ENCODE measurements around the gene TENM4. TPM values are rescaled to one million over a fixed set of nuclear protein-coding genes. Genes with fewer than 3 reads are reported as not detected.

TENM4 gene
- total RNA-seq, 1 donor from 2014 or later, result 0.21 TPM

DNA sequence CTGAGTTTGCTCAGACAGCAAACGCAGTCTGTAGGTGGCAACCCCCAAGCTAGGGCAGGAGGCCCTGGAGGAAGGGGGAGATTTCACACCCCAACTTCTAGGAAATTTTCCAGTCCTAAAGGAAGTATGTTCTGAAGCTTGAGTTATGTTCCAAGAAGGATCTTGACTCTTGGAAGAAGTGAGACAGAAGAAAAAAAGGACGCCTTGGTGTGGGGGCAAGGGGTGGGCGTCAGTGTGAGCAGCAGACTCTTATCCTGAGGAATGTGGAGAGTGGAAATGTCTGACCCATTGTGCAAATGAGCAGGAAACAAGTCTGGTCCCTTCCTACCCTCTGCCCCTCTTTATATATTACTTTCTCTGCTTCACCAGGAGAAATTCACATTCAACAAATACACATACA, 497.7 kb downstream of the TENM4 start:
- DNase-seq (ENCODE audit: low read depth), result no peak

DNA sequence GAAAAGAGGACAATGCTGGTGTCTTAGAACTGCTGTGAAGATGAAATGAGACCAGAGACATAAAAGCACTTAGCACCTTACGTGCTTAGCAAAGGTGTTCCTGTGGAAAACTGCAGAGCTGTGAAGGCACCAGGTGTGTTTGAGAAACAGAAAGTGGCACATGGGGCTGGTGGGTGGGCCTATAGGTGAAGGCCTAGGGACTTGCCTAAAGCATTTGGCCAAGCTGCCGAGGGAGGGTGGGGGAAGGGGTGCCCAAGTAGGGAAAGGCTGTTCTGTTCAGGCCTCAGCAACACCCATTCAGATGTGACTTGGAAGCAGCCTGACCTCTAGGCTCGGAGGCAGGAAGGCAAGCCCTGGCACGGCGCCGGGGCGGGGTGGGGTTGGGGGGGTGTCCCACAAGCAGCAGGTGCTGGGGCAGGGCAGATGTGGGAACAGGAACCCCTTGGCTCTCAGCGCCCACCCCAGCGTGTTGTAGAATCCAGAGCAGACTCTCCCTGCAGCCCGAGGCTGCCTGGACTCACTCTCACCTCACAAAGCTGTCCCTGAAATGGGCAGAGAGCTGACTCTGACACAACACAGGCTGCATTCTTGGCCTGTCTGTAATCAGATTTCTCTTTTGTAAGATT, 499.5 kb downstream of the TENM4 start:
- no peak for DNase-seq (ENCODE audit: low read depth)

DNA sequence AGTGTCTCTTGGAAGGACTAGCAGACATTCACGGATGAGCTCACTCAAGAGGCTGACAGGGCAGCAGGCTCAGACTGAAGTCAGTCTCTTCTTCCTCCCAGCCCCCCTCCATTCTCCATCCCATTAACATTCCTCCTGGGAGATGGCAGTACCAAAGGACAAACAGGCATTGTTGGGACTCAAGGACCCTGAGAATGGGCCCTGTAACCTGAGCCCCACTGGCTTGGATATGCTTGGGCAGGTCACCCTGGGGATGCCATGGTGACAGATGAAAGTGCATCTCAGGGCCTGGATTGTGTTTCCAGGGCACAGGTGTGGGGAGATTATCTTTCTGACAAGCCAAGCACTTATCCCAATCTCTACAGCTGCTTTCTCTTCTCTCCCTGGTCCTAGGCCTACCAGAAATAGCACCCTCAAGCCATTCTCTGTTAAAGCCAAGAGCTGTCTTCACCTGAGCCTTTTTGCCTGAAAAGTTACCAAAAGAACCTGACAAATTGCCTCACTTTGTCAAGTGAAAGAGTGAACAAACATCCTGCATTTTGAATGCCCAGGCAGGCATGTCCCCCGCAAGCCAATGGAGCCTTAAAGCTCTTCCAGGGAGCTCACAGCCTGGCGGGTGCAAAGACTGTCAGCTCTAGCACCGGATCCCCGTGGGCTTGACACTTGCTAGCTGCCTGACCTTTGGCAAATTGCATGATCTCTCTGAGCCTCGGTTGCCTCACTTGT, 500.2 kb downstream of the TENM4 start:
- DNase-seq (ENCODE audit: low read depth), result no peak

DNA sequence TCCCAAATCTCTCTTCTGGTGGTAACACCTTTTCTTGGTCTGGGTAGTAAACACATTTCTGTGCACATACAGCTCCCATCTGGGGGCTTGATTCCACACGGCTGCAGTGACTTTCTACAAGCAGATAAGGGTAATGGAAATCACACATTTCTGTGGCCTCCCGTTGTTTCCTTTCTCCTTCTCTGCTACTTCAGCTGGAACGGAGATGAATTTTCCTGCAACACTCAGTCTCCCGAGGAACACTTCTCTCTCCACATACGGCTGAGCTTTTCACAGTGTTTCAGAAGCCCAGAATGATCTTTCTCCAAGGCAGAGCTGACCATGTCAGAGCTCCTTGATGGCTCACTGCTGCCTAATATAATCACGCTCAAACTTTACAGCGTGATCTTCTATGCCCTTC, 501.9 kb downstream of the TENM4 start:
- no peak for DNase-seq (ENCODE audit: low read depth)

DNA sequence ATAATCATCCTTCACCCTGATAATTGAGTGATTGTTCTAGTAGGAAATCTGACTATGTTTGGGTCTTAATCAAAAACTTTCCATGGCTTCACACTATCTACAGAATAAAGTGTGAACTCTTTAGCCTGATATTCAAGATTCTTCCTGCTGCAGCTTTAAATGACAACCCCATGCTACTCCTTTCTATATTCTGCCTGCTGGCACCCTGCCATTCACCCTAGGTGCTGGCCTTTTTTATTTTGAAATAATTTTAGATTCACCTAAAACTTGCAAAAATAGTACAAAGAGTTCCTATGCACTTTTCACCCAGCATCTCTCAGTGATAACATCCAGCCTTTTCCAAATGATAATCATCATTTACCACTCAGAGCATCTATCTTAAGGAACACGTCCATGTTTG, 502.8 kb downstream of the TENM4 start:
- DNase-seq (ENCODE audit: low read depth), result no peak

DNA sequence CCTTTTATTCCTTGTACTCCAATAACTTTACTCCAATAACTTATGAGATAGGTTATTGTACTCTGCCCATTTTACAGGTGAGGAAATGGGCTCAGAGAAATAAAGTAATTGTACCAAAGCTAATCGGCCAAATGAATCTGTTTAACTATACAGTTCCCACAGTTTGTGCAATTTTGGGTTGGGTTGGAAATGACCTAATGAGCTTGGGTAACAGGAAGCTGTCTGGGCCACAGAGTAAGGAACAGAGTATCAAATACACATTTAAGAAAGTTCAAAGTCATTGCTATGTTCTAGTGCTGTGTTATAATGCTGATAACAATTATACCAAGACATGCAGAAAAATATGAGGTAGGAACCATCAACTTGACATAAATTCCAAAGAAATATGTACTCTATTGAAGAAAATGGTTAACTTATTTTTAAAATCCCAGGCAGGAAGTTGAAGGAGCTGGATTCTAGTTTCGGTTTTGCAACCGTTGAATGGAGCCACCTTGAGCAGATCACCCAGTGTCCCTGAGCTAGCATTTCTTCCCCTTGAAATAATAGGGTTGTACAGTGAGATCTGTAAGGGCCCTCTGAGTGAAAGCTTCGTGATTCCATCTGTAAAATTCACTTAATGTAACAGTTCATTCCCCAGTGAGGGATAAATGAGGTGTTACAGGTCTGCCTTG, 505.3 kb downstream of the TENM4 start:
- DNase-seq (ENCODE audit: low read depth), result no peak

DNA sequence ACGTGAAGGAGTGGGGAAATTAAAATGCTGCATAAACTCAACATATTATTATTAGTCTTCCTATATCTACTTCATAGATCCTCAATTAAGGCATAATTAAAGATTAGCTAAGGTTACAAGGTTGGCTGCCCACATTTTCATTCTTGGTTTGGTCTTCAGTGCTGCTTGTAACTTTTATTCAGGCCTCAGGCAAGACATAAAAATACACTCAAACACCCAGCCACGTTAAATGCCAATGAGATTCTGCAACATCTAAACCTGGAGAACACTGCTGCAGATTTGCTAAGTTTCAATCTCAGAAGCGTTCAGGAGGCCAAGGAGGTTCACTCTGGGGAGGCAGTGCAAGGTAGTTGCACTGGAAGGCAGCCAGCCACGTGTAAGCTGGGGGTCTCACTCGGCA, 507.5 kb downstream of the TENM4 start:
- no peak for DNase-seq (ENCODE audit: low read depth)

DNA sequence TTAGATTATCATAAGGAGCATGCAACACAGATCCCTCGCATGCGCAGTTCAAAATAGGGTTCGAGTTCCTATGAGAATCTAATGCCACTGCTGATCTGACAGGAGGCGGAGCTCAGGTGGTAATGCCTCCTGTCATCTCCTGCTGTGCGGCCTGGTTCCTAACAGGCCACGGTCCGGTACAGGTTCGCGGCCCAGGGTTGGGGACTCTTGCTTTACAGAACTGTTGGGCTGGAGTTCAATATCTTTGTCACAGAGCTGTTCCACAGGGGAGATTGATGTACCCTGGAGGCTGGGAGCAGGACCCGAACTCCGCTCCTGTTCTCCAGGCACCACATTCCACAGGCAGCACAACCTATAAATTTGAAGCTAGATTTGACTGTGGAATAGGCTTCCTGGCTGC, 508.1 kb downstream of the TENM4 start:
- no peak for DNase-seq (ENCODE audit: low read depth)

DNA sequence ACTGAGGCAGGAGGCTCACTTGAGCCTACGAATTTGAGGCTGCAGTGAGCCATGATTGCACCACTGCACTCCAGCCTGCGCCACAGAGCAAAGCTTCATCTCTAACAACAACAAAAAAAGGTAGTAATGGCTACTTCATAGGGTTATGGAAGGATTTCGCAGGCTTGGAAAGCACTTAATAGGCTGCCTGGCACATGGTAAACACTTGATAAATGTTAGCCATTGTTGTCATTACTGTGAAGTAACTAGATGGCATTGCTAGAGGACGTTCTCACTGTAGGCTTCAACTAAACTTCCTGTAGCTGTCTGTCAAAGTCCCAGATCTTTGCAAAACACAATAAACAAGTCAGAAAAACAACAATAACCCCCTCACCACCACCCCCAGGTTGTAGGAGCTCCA, 508.9 kb downstream of the TENM4 start:
- DNase-seq (ENCODE audit: low read depth), result no peak

DNA sequence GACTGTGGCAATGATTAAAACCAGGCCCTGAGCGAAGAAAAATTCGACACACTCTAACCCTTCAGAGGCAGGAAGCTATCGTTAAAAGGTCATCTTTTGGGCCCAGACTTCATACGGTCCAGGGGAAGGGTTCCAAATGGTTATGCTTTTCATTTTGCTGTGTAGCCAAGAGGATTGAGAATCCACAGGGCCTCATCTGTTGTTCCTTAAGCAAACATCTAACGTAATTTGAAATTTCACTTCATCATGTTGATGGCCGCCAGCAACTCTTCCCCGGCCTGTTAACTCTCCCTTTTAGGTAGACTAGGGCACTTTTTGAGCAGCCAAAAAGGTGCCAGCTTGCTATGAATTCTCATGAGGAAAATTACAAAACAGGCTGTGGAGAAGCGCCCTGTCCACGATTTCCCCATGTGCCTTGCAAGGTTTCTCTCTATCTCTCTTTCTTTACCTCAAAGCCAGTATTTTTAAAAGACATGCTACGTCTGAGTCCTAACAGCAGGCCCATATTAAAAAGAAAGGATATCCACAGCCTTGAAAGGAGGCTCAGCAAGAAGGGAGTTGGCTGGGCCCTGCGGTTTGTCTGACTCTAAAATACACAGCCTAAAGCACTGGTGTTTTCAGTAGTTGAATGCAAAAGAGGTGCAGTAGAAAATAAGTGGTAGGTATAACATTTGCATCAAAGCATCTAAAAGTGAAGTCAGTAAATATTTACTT, 509.9 kb downstream of the TENM4 start:
- DNase-seq (ENCODE audit: low read depth), result no peak

DNA sequence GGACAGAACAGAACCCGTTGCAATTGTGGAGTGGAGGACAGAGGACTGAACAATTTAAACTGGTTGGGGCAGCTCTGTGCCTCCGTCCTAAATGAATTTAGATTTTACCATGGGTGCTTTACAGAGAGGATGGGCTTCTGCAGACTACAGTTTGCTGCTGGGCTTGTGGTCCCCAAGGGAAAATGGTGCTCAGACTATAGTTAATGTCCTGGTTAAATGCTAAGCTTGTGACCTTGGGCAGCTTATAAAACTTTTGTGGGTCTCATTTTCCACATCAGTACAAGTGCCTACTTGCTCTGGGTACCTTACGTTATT, 511.0 kb downstream of the TENM4 start:
- no peak for DNase-seq (ENCODE audit: low read depth)

DNA sequence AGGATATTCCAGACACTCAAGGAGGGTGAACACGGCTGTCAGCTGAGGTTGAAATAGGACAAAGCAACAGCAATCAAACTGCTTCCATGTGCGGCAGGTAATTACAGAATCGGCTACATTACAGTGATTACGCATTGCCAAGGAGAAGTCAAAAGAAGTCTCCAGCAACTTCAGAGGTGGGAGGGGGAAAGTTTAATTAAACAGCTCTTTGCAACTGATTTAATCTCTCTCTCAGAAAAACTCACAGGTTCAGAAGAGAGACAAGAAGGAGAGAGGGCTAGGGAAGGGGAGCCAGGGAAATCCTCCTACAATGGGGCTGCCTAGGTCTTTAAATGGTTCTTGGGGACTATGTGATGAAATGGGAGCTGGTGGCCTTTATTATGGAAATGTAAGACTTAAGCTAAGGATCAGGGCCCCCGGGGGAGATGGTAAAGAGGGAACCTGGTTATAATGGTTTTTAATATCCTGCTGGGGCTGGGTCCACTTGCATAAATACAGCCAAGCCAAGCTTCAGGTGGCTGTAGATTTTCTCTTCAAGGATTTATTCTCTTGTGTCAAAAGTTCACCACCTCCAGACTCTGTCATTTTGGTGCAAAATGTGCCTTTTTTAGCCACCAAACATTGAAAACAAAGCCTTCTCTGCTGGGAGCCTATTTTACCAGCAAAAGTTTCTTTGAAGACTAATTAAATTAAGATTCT, 511.5 kb downstream of the TENM4 start:
- no peak for DNase-seq (ENCODE audit: low read depth)

DNA sequence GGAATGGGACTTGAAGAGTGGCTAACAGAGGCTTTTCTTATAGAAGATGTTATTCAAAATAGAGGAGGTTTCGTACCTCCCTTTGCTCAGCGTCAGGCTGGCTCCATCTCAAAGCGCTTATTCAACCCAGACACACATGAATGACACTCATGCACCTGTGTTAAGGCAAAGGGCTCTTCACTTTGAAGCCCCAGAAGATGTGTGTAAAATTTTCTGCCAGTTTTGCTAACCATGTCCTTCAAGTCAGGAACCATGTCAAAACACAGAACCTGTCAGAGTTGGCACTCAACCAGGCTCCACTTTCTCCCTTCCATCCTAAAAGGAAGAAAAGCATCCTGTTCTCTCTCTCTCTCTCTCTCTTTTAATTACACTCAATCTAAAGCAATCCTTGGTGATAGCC, 513.3 kb downstream of the TENM4 start:
- DNase-seq (ENCODE audit: low read depth), result no peak

DNA sequence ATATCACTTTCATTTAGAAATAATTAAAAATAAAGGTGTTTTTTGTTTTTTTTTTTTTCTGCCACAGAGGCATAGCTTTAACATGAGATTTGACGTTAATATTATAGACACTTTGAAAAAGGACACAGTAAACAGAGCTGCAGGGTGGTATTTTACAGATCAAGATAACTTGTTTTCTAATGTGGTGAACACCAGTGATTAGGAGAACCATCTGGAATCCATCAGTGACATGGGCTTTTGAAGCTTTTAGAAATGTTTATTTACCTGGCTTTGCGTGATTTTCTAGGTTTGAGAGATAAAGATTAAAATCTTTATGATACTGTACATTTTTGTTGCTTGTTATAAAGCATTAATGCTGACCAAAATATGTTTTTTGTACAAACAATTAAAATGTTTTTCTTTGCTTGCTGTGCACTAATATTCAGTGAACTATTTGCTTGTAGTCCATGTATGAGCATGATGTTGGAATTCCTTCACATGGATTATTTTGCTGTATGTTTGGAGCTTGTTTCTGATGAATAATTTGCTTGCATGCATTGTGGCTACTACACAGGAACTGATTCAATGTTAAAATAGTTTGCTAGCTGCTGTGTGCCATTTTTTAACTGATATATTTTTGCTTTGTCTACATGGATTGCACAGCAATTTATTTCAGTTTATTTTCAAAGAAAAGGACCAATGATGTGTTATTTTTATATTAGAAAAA, 514.0 kb downstream of the TENM4 start:
- no peak for DNase-seq (ENCODE audit: low read depth)

DNA sequence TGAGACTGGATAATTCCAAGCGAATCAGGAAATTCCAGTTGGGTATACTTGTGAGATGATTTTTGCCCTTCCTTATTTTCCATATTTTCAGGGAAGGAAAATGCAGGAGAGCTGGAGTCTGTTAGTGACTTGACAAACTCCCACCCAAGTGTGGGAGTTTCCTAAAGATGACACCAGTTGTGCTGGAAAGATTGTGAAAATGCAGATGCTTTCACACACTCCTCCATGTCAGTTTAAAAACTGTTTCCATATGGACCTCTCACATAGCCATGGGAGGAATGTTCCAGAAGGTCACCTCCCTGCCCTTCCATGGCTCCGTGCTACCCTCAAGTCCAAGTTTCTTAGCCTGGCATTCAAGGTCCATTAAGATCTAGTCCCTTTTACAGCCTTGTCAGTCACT, 515.4 kb downstream of the TENM4 start:
- no peak for DNase-seq (ENCODE audit: low read depth)

DNA sequence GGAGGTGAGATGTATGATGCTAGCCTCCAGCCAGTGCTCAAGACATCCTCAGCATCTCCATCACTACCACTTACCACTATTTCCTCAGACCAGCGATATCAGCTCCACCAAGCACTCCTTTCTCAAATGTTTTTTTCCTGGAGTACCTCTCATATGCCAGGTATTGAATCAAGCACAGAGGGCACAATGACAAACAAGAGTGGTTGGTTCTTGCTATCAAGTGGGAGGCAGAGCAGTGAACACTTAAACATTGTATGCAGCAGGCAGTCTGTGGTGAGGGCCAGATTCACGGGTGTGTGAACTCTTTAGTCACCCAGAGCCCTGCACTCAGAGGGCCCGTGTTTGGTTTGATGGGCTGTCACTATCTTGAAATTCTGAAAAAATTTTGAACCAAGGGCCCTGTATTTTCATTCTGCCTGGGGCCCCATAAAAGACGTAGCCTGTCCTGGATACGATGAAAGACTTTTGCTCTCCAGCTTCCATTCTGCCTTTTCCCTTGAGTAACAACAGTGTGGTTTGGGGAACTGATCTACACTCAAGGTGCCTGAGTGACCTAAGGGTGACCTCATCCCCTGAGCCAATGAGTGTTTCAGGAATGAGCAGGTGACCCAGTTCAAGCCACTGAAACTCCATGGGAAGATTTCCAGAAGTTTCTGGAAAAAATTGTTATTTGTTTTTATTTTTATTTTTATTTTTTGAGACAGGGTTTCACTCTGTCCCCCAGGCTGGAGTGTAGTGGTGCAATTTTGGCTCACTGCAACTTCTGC, 517.8 kb downstream of the TENM4 start:
- DNase-seq (ENCODE audit: low read depth), result no peak

DNA sequence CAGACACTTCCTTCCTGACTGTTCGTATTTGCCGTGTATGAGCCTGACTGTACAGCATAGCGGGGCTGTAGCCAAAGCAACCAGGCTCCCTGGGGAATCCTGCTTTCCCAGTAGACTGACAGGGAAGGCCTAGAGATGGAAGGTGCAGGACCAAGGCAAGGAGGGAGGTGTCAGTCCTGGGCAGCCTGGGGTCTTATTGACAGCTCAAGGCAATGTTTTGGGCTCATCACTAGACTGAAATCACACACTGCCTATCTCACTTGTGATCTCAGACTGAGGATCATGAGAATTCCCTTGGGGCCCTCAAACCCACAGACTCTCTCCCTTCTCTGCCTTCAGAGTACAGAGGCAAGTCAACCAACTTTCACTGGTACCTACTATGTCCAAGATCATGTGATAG, 519.3 kb downstream of the TENM4 start:
- no peak for DNase-seq (ENCODE audit: low read depth)

DNA sequence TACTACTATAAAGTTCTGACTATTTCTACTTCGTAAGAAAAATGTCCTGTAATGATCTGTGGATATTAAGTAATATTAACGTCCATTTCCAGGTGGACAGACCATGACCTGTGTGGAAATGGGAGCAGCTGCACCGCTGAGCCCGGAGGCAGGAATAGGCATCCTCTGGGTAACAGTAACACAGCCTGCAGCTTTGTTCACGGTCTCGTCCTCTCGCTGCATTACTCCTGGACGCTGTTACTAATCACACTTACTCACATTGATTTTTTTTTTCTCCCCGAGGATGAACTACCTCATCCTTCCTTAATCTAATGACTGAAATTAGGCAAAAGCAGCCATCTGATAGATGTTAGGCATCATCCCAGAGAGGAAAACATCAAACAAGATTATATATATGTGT, 520.5 kb downstream of the TENM4 start:
- no peak for DNase-seq (ENCODE audit: low read depth)

DNA sequence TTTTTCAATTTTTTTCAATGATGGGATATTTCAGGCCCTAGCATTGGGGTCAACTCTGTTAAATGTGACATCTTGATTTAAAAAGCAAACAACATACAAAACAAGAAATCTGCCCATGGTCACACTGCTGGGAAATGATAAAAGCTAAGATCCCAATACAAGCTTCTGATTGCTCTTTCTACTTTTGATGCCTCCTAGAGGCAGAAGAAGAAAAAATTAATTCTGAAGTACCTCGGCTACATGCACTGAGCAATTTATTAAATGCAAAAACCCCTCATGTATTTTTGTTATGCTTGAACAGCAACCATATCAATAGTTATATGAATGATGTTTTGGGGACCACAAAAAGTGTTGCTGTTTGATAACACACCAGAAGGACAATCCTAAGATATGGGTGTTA, 524.1 kb downstream of the TENM4 start:
- DNase-seq (ENCODE audit: low read depth), result no peak

DNA sequence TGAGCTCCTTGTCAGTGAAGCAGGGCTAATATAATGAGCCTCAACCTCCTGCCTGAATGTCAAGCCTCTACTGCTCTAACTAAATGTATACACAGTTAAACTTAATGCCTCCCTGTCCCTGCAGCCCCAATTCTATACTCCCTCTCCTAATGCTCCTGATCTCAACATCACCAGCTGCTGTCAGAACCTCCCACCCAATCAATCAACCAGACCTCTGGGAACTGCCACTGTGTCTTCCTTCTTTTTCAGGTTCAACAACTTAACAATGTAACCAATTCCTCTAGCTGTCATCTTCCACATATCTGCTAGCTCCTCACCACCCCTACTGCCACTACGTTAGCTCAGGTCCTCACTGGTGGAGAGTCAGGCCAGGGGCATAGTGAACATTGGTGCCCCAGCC, 526.3 kb downstream of the TENM4 start:
- no peak for DNase-seq (ENCODE audit: low read depth)
